NCI-H2107 (cell line): ENCODE data around the gene MED9.
"Not testable (repeated sequence)": the region's sequence is repeated elsewhere in the genome, so short reads cannot be mapped to it uniquely, and the experiment has no call there.

Experiments used
- DNase-seq: peaks from one replicate; lab custom pipeline; 2025; lab: John Stamatoyannopoulos, UW

Gene MED9

DNA sequence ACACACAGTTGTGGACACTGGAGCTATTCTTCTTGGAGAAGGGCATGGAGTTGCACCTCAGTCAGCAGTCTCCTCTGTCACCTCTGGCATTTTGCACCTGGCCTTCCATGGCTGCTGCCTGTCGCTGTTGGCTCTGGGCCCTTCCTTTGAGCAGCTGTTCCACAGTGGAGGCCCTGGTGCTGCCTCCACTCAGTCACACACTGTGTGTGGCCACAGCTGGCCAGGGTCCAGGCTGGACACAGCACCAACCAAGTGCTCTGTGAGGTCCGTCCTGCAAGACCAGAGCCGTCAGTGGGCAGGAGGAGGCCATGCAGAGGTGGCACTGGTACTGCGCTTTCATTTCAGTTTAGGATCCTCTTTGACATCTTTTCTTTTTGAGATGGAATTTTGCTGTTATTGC, 21.6 kb upstream of the MED9 start:
- no peak for DNase-seq

- no peak for DNase-seq
Measured at GRCh38 chr17:17456251-17456650, 20.5 kb upstream of the MED9 start.

DNA sequence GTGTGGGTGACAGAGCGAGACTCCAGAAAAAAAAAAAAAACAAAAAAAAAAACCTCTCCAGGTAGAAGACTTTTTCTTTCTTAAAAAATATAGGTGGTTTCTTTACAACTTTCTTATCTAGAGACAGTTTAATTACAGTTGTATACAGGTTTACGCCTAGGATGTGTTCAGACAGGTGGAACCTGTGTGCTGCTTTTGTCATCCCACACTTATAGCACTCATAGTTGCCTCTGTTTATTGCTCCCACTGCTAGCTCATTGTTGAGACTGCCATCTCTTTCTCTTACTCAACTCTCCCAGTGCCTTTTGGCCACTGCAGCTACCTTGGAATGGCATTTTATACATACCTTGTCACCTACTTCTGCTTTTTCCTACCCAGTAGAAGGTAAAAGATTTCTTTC, 19.1 kb upstream of the MED9 start:
- DNase-seq = no peak

DNA sequence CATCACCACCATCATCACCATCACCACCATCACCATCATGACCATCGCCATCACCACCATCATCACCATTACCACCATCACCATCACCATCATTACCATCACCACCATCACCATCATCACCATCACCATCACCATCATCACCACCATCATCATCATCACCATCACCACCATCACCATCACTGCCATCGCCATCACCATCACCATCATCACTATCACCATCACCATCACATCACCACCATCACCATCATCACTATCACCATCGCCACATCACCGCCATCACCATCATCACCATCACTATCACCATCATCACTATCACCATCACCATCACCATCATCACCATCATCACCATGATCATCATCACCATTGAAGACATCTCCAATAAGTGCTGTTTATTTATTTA, 16.8 kb upstream of the MED9 start:
- DNase-seq = no peak

- no peak for DNase-seq
Measured at GRCh38 chr17:17462048-17462824, 14.6 kb upstream of the MED9 start.

DNA sequence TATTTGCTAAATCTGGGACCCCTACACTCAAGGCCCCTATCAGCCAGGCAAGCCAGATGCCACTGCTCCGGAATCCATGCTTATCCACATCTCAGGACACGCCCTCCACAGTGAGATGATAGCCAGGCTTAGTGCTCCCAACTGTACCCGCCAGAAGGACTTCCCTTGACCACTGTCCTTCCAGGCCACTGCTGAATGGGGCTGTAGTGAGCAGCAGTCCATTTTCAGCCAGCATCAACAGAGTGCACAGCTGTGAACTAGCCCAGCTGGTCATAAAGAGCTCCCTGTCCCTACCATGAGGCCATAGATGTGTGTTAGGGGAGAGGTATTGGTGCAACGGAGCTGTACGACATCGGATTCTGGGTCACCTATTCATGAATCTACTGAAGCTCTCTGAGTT, 13.0 kb upstream of the MED9 start:
- DNase-seq = no peak

GRCh38 chr17:17465878-17466277, 10.9 kb upstream of the MED9 start:
- DNase-seq = not testable (repeated sequence)

GRCh38 chr17:17466511-17466910, 10.3 kb upstream of the MED9 start:
- DNase-seq = no peak

DNA sequence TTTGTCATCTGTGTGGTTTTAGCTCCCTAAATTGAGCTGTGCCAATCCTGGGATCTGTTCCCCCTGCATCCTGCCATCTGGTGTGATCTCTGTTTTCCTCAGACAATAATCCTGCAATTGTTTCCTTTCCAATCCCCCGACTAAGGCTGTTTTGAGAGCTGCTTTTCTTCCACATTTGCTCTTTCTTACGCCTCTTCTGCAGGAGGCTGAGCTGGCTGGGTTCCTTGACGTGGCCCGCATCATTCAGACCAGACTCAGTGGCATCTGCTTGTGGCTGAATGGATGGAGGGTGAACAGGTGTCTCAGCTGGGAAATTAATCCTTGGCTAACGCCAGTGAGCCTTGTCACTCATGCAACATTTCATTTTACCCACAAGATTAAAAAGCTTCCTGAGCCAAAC, 9.8 kb upstream of the MED9 start:
- no peak for DNase-seq

GRCh38 chr17:17467720-17468119, 9.1 kb upstream of the MED9 start:
- no peak for DNase-seq

- DNase-seq = no peak
Measured at GRCh38 chr17:17468217-17469010, 8.4 kb upstream of the MED9 start.

DNA sequence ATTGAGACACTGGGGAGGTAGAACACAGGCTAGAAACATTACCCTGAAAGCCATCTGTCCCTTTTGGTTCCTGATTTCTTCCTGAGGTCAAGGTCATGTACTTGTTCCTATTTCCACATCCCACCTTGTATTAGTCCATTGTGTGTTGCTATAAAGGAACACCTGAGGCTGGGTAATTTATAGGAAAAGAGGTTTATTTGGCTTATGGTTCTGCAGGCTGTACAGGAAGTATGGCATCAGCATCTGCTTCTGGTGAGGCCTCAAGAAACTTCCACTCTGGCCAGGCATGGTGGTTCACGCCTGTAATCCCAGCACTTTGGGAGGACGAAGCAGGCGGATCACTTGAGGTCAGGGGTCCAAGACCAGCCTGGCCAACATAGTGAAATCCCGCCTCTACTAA, 7.4 kb upstream of the MED9 start:
- no peak for DNase-seq

DNA sequence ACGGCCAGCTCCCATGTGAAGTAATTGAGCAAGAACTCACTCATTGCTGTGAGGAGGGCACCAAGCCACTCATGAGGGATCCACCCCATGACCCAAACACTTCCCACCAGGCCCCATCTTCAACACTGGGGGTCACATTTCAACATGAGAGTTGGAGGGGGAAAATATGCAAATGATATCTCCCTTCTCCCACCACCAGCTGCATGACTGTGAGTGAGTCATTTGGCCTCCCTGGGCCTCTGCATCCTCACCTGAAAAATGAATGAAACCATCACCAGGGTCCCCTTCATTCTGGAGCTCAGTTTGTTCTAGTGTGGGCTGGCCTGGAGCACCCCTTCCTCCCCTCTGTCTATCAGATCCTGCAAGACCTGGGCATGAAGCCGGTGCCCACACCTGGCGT, 6.8 kb upstream of the MED9 start:
- DNase-seq = no peak

DNA sequence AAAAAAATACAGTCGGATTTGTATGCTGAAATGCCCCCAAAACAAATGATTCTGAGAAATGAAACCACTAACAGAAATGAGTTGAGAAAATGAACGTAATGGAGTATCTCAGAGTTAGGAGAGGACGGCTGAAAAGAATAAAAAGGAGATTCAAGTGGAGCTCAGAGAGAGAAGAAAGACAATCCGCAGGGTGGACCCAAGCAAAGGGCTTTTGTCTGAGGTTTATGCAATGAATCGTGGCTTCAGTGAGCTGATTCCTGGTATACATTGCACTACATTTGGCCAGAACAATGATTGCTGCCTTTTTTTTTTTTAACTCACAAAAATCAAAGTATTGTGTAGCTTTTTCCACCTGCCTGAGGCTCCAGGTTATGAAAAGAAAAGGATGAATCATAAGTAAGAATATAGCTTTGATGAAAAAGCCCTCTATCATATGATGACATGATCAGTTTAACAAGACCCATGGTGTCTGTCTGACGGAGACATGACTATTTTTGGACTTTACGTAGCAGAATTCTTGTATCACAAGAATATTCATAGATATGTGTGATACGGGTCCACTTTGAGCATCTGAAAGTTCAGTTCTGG, 4.4 kb upstream of the MED9 start:
- DNase-seq = no peak

DNA sequence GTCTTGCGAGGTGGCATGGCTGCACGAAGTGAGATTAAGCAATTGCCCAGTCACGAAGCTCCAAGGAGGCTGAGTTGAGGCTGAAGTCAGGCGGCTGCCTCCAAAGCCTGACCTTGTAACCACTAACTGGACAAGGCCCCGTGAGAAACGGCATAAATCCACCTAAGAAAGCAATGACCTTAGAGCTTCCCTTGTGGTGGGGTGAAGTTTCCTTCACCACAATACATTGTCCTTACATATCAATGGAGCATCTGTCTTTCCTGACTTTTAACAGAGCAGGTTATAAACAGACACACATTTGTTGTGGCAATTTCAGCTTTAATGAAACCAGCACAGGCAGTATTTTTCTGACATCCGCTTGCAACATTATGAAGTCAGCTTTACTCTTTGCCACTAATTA, 2.5 kb upstream of the MED9 start:
- no peak for DNase-seq

DNA sequence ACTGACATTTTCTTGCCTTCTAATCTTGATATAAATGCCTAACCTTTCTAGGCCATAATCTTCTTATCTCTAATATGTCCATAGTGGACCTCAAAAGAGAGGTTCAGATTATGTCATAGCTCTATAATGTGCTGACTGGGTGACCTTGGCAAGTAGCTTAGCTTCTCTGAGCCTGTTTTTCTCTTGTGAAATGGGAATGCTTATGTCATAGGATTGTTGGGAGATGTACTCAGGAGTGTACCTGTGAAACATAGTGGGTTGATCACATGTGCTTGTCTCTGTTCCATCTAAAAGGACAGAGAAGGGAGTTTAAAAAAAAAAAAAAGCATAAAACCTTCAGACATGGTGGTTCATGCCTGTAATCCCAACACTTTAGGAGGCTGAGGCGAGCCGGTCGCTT, 2.4 kb downstream of the MED9 start:
- no peak for DNase-seq

- DNase-seq = no peak
Measured at GRCh38 chr17:17480593-17481148, 3.9 kb downstream of the MED9 start.

- no peak for DNase-seq
Measured at GRCh38 chr17:17481860-17482259, 5.1 kb downstream of the MED9 start.

GRCh38 chr17:17484451-17484899, 7.7 kb downstream of the MED9 start:
- no peak for DNase-seq

DNA sequence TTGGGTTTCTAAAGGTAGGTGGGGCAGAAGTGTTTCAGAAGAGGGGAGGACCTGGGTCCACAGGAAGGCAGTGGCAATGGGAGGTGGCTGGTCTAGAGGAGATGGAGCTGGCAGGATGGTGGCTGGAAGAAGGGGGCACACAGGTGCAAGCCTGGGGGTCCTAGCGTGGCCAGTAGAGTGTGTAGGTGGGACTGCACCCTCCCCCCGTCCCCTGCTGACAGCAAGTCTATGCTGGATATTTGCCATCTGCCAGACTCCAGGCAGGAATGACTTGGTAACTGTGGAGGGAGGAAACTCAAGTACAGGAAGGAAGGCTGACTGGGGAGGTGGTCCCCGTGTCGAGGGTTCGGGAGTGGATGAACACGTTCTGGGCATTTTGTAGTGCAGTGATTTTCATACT, 8.6 kb downstream of the MED9 start:
- no peak for DNase-seq

GRCh38 chr17:17486416-17486815, 9.6 kb downstream of the MED9 start:
- not testable (repeated sequence) for DNase-seq

DNA sequence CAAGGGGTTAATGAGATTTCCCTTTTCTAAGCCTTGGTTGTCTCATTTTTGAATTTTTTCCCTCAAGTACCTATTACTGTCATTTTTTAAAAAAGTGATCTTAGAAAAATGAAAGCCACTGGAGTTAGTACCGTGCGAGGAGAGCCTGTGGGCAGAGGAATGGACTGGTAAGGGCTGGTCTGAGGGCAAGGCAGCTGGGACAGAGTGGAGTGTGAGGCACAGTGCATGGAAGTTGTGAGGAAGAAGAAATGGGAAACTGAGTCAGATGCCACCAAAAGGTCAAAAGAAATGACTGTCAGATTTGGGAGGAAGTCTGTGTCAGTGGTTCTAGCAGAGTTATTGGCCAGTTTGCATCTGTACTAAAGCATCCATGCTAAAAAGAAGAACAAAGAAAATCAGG, 11.2 kb downstream of the MED9 start:
- no peak for DNase-seq

- no peak for DNase-seq
Measured at GRCh38 chr17:17491031-17491471, 14.3 kb downstream of the MED9 start.
